ENCODE data around the gene ZNF792.
"Not testable (repeated sequence)": the region's sequence is repeated elsewhere in the genome, so short reads cannot be mapped to it uniquely, and the experiment has no call there.

The ZNF792 gene

GRCh38 chr19:34969721-34970120 is 5.7 kb upstream of the ZNF792 start:
- in situ Hi-C loops (cut with MboI; ENCODE audit: low pct_unique_long_range_greater_than_20kb, low sequenced_read_pairs, unreplicated experiment): loop anchor here (10.0 kb wide), 1 partner anchor 45 kb away; no protein-coding TSS in a partner anchor
- no peak for TF ChIP-seq CTCF (IDR thresholded peaks at IDR 0.05; ENCODE audit: extremely low read depth, insufficient read depth, missing control alignments)

GRCh38 chr19:34967551-34967950 is 3.5 kb upstream of the ZNF792 start:
- no peak for DNase-seq (ENCODE audit: low spot score)
- TF ChIP-seq CTCF (IDR thresholded peaks at IDR 0.05; ENCODE audit: extremely low read depth, insufficient read depth, missing control alignments): no peak
- in situ Hi-C loops (cut with MboI; ENCODE audit: low pct_unique_long_range_greater_than_20kb, low sequenced_read_pairs, unreplicated experiment): loop anchor here (10.0 kb wide), 1 partner anchor 47 kb away; no protein-coding TSS in a partner anchor

More at GRCh38 chr19:34969721-34970120, 5.7 kb upstream of the ZNF792 start:
- no peak for DNase-seq (ENCODE audit: low spot score)

GRCh38 chr19:34965505-34965904 is 1.5 kb upstream of the ZNF792 start:
- DNase-seq (ENCODE audit: low spot score): not testable (repeated sequence)
- in situ Hi-C loops (cut with MboI; ENCODE audit: low pct_unique_long_range_greater_than_20kb, low sequenced_read_pairs, unreplicated experiment): loop anchor here (10.0 kb wide), 1 partner anchor 49 kb away; no protein-coding TSS in a partner anchor

- in situ Hi-C loops (cut with MboI; ENCODE audit: low pct_unique_long_range_greater_than_20kb, low sequenced_read_pairs, unreplicated experiment): loop anchor here (10.0 kb wide), 1 partner anchor 50 kb away; no protein-coding TSS in a partner anchor
- DNase-seq (ENCODE audit: low spot score): no peak
- TF ChIP-seq CTCF (IDR thresholded peaks at IDR 0.05; ENCODE audit: extremely low read depth, insufficient read depth, missing control alignments): no peak
Measured at GRCh38 chr19:34964598-34964997, 569 bp upstream of the ZNF792 start.

- in situ Hi-C loops (cut with MboI; ENCODE audit: low pct_unique_long_range_greater_than_20kb, low sequenced_read_pairs, unreplicated experiment): loop anchor here (10.0 kb wide), 1 partner anchor 52 kb away; no protein-coding TSS in a partner anchor
- DNase-seq (ENCODE audit: low spot score): no peak
- TF ChIP-seq CTCF (IDR thresholded peaks at IDR 0.05; ENCODE audit: extremely low read depth, insufficient read depth, missing control alignments): no peak
Measured at GRCh38 chr19:34962687-34963572, 1.1 kb downstream of the ZNF792 start.

- in situ Hi-C loops (cut with MboI; ENCODE audit: low pct_unique_long_range_greater_than_20kb, low sequenced_read_pairs, unreplicated experiment): loop anchor here (10.0 kb wide), 1 partner anchor 53 kb away; no protein-coding TSS in a partner anchor
- no peak for TF ChIP-seq CTCF (IDR thresholded peaks at IDR 0.05; ENCODE audit: extremely low read depth, insufficient read depth, missing control alignments)
- no peak for DNase-seq (ENCODE audit: low spot score)
Measured at GRCh38 chr19:34961775-34962686, 2.0 kb downstream of the ZNF792 start.

Measured in GM13977 (cell line).